ENCODE measurements around the gene COL4A2. TPM values are rescaled to one million over a fixed set of nuclear protein-coding genes. Genes with fewer than 3 reads are reported as not detected.

COL4A2 gene
- polyA plus RNA-seq, 1 experiment: 208 TPM

DNA sequence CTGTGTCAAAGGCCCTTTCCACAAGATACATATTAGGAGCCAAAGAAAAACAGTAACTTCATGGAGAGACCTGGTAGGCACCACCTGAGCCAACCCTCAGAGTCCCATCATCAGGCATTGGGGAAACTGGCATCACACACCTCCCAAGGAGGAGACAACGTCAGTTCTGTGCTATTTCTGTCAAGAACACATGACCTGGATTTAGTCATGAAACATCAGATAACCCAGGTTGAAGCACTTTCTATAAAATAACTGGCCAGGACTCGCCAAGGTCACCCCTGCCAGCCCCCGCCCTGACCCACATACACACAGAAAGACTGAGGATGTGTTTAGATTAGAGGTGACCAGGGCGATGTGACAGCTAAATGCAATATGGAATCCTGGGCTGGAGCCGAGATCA is 35.8 kb upstream of the COL4A2 start:
- no peaks in the 10 kb centered on the region for H3K27me3 ChIP-seq (ENCODE audit: control insufficient read depth, insufficient read depth, low read length)
- ChIA-PET CTCF (no interaction called here), POLR2A (no interaction called here)
- no peak for DNase-seq (ENCODE audit: low read depth, low spot score)
- no peaks in the 10 kb centered on the region; the same call in 1 of the 2 replicates for H3K9me3 ChIP-seq (ENCODE audit: control insufficient read depth, insufficient read depth, low read length)
- no peak overlapping the region for H3K4me3 ChIP-seq (ENCODE audit: low read depth, low read length)
- no peak overlapping the region for H3K27ac ChIP-seq (ENCODE audit: low read depth, low read length)
- TF ChIP-seq, protein P1, sequence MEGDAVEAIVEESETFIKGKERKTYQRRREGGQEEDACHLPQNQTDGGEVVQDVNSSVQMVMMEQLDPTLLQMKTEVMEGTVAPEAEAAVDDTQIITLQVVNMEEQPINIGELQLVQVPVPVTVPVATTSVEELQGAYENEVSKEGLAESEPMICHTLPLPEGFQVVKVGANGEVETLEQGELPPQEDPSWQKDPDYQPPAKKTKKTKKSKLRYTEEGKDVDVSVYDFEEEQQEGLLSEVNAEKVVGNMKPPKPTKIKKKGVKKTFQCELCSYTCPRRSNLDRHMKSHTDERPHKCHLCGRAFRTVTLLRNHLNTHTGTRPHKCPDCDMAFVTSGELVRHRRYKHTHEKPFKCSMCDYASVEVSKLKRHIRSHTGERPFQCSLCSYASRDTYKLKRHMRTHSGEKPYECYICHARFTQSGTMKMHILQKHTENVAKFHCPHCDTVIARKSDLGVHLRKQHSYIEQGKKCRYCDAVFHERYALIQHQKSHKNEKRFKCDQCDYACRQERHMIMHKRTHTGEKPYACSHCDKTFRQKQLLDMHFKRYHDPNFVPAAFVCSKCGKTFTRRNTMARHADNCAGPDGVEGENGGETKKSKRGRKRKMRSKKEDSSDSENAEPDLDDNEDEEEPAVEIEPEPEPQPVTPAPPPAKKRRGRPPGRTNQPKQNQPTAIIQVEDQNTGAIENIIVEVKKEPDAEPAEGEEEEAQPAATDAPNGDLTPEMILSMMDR (IDR thresholded peaks at IDR 0.05; ENCODE audit: low read depth, low read length): no peak

DNA sequence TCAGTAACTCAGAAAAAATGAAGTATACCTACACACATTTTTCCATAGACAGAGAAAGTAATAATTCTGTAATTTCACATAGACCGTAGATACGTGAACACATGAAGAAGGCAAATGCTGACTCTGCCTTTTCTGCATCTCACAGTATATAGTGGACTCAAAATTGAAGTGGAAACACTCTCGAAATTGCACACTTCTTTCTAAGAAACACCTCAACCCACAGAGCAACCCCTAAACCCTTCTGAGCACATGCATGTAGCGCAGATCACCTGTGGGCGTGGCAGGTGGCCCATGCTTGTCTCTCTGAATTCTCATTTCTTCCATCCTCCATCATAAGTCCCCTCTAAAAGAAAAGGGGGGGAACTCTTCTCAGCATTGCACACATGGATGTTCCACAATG is 34.9 kb upstream of the COL4A2 start:
- TF ChIP-seq, protein P1 (IDR thresholded peaks at IDR 0.05; ENCODE audit: low read depth, low read length): no peak
- no peak for DNase-seq (ENCODE audit: low read depth, low spot score)
- Histone ChIP-seq H3K4me3 (ENCODE audit: low read depth, low read length) (no peak overlapping the region), H3K27me3 (ENCODE audit: control insufficient read depth, insufficient read depth, low read length) (no peaks in the 10 kb centered on the region), H3K9me3 (ENCODE audit: control insufficient read depth, insufficient read depth, low read length) (no peaks in the 10 kb centered on the region), H3K27ac (ENCODE audit: low read depth, low read length) (no peak overlapping the region)
- CTCF ChIA-PET: no interaction called here
- POLR2A ChIA-PET: no interaction called here

DNA sequence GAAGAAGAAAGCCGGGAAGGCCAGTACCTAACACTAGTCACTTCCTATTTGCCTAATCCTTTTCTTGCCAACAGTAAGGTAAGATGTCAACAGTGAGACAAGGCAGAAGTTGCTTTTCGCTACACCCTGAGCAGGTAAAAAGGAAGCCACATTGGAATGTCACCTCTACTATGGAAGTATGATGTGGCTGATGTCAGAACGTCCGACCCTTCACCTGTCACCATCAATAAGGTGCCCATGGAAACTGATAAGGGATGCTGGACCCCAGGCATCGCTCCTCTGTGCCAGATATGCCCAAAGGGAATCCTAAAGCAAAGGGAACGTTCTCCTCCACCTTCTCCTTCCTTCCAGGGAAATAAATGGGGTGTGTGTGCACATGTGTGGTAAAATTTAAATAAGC is 34.4 kb upstream of the COL4A2 start:
- CTCF ChIA-PET: no interaction called here
- Histone ChIP-seq H3K9me3 (ENCODE audit: control insufficient read depth, insufficient read depth, low read length) (no peaks in the 10 kb centered on the region), H3K4me3 (ENCODE audit: low read depth, low read length) (no peak overlapping the region), H3K27ac (ENCODE audit: low read depth, low read length) (no peak overlapping the region), H3K27me3 (ENCODE audit: control insufficient read depth, insufficient read depth, low read length) (no peaks in the 10 kb centered on the region)
- DNase-seq (ENCODE audit: low read depth, low spot score): no peak
- TF ChIP-seq, protein P1 (IDR thresholded peaks at IDR 0.05; ENCODE audit: low read depth, low read length): no peak
- POLR2A ChIA-PET: no interaction called here

DNA sequence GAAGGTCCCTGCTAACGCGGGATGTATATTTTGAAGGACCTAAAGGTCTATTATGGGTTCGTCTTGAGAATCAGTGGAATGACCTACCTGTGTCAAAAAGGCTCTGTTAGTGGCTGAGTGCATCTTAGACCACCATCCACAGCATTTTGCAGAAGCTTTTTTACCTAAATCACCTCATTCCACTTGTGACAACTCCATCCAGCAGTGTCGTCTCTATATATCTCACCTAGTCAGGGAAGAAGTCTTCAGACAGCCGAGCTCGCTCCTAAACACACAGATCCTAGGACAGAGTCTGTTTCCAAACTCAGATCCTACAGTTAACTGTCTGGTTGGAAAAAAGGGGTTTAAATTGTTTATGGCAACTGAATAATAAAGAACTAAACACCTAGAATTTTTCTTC is 33.8 kb upstream of the COL4A2 start:
- no peak overlapping the region for H3K27ac ChIP-seq (ENCODE audit: low read depth, low read length)
- POLR2A ChIA-PET: no interaction called here
- TF ChIP-seq, protein P1 (IDR thresholded peaks at IDR 0.05; ENCODE audit: low read depth, low read length): no peak
- no peaks in the 10 kb centered on the region for H3K9me3 ChIP-seq (ENCODE audit: control insufficient read depth, insufficient read depth, low read length)
- DNase-seq (ENCODE audit: low read depth, low spot score): no peak
- H3K4me3 ChIP-seq (ENCODE audit: low read depth, low read length): no peak overlapping the region
- CTCF ChIA-PET: no interaction called here
- H3K27me3 ChIP-seq (ENCODE audit: control insufficient read depth, insufficient read depth, low read length): no peaks in the 10 kb centered on the region

DNA sequence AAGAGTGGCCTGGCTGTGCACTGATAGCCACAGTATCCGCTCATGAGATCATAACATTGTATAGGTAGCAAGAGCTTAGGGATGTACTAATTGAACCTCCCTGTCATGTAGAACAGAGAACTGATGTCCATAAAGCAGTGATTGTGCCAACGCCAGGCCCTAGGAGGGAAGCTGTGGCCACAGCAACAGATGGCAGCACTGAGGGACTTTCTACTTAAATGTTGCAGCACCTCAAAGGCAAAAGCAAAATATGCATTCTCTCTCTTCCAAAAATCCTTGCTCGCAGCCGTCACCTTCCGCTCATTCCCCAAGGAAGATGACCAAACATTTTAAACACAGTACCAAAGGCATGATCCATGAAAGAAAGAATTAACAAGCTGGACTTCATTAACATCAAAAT is 32.4 kb upstream of the COL4A2 start:
- Histone ChIP-seq H3K4me3 (ENCODE audit: low read depth, low read length) (no peak overlapping the region), H3K27me3 (ENCODE audit: control insufficient read depth, insufficient read depth, low read length) (no peaks in the 10 kb centered on the region), H3K27ac (ENCODE audit: low read depth, low read length) (no peak overlapping the region), H3K9me3 (ENCODE audit: control insufficient read depth, insufficient read depth, low read length) (no peaks in the 10 kb centered on the region)
- no peak for DNase-seq (ENCODE audit: low read depth, low spot score)
- TF ChIP-seq, protein P1 (IDR thresholded peaks at IDR 0.05; ENCODE audit: low read depth, low read length): peak; percentile 16; the same call in 1 of the 2 replicates
- ChIA-PET POLR2A (no interaction called here), CTCF (interaction anchor here (0.8 to 1.4 kb wide), 2 partner anchors 12 to 27 kb away, joined by 3 to 4 read pairs; no protein-coding TSS in a partner anchor)
